Stimulated activated CD4-positive, alpha-beta T cell treated with anti-CD3 and anti-CD28 coated beads, Interleukin-12 subunit alpha, Interleukin-12 subunit beta, amount 100 ng/mL, for 24 hours (primary cell): ENCODE results near the gene MTFP1.
"Not testable (repeated sequence)": the region's sequence is repeated elsewhere in the genome, so short reads cannot be mapped to it uniquely, and the experiment has no call there.

ENCODE experiments used
- DNase-seq, 2 experiments: peaks; one replicate each; pipeline ENCODE4 v3.0.0-alpha.2; 2020; ENCODE audit warnings: low read depth in 2 of 2

The MTFP1 gene

GRCh38 chr22:30453731-30454510, 28.4 kb downstream of the MTFP1 start:
- DNase-seq, result no peak

GRCh38 chr22:30455075-30455840, 29.7 kb downstream of the MTFP1 start:
- no peak for DNase-seq

GRCh38 chr22:30457981-30458380, 32.4 kb downstream of the MTFP1 start:
- no peak for DNase-seq

GRCh38 chr22:30459181-30460052, 33.8 kb downstream of the MTFP1 start:
- no peak for DNase-seq

DNA sequence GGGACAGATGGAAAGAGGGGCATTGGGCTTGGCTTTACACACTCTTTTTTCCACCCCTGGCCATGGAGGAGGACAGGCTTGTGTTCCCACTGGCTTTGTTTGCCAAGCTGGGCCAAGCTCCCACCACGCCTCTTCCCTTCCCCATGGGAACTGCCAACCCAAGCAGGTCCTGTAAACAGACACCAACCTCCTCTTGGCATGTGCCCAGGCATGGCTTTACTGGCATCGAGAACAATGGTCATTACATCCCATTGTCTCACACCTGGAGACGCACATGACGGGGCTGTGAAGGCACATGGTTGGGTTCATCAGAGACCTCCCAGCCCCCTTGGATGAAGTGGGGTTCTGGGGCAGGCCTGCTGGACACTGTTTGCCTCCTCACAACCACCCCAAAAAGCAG, 34.6 kb downstream of the MTFP1 start:
- DNase-seq, result no peak

DNA sequence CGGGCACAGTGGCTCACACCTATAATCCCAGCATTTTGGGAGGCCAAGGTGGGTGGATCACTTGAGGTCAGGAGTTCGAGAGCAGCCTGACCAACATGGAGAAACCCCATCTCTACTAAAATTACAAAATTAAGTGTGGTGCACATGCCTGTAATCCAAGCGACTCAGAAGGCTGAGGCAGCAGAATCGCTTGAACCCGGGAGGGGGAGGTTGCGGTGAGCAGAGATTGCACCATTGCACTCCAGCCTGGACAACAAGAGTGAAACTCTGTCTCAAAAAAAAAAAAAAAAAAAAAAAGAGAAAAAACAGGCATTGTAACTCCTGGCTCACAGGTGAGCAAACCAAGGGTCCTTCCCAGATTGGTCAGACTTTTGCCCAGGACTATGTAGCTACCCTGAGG, 35.0 kb downstream of the MTFP1 start:
- not testable (repeated sequence) for DNase-seq

DNA sequence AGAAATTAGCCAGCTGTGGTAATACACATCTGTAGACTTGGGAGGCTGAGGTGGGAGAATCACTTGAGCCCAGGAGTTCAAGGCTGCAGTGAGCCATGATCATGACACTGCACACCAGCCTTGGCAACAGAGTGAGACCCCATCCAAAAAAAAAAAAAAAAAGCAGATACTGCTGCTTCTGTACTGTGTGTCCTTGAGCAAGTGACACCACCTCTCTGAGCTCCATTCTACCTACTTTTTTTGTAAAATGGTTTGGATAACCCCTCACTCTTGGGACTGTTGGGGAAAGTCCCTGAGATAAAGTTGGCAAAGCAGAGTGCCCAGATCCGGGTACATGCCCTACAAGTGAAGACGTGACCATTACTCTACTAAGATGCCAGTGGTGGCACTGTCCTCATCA, 43.6 kb downstream of the MTFP1 start:
- DNase-seq, result no peak

DNA sequence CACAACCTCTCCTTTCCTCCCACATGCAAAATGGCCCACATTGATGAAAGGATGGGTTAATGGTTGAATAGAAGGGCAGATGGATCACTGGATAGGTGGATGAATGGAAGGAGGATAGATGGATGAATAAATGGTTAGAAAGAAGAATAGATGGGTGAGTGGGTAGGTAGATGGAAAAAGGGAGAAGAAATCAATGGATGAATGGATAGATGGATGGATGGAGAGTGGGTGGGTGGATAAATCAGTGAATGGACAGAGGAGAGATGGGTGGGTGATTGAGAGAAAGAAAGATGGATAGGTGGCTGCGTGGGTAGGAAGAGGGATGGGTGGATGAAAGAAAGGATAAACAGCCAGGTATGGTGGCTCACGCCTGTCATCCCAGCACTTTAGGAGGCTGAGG, 45.1 kb downstream of the MTFP1 start:
- DNase-seq, result no peak

DNA sequence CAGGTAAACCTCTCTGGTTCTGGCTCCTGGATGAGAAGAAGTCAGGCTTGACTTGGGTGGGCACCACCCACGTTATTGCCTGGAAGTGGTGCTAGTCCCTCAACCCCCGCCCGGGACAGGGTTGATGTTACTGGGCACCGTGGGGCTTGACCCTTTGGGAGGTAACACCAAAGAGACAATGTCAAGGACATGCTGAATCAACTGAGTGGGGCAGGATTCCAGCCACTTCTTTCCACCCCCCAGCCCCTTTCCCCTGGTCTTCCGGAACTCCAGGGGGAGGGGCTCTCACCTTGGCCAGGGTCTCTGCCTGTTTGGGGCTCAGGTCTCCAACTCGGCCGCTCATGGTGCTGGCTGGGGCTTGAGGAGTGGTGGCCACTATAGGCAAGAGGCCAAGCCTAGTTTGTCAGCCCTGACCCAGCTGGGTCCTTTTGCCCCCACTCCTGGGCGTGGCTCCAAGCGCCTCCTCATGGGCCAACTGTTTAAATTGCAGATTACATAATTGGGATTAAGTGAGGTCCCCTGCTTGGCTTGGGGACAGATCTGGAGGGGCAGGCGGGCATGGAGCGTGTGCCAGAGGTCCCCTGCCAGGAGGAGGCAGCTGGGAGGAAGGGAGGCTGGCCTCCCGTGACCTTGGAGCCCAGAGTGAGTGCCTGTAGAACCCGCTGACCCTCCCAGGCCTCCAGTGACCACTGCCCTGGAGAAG, 46.2 kb downstream of the MTFP1 start, which contains the start of gene SEC14L3:
Gene SEC14L3 (minus strand): TSS at position 402 of the 703 bp plus-strand sequence. CDS start 59 bp downstream, at position 343.
- no peak for DNase-seq

GRCh38 chr22:30472994-30473720, 47.6 kb downstream of the MTFP1 start:
- no peak for DNase-seq

DNA sequence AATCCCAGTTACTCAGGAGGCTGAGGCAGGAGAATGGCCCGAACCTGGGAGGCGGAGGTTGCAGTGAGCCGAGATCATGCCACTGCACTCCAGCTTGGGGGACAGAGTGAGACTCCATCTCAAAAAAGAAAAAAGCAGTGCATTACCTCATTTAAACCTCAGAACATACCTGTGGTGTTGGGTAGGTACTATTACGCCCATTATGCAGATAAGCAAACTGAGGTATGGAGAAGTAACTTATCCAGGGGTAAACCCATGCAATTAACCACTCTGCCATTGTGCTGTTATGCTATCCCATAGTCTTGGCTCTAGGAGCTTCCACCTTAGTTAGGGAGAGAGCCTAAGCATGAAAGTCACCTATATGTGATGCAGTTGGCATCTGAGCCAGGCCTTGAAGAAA, 48.6 kb downstream of the MTFP1 start:
- no peak for DNase-seq

DNA sequence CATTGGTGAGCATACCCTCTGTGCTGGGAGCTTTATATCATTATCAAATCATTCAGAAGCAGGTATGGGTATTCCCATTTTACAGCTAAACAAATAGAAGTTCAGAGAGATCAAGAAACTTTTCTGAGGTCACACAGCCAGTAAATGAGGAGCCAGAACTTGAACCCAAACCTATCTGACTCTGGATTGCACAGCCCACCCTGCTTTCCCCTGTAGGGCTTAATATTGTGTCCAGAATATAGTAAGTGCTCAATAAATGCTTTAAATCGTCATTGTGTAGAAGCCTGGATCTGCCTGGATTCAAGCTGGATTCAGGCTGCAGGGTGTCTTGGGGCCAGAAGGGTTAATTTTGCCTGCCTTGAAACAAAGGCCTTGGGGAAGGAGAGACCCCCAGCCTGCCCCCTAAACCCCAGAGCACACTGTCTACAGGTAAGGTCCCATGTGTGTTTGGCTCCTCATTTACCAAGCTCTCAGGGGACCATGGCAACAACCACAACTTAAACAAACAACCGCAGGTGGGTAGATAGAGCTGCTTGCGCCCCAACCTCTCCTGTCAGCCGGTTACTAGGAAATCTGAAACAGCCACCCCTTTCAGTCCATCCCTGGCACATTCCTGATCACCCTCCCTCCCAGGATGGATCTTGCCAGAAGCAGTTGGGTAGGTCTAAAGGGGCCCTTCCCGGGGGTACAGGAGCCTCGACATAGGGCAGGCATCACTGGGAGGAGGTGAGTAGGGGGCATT, 49.3 kb downstream of the MTFP1 start:
- DNase-seq, result no peak
